Tibial artery (tissue), 4 donors: ENCODE data around the gene MRPS25.
"Not testable (repeated sequence)": the region's sequence is repeated elsewhere in the genome, so short reads cannot be mapped to it uniquely, and the experiment has no call there.

Experiments used
- DNase-seq, 2 donors: peaks; one replicate each; pipeline ENCODE4 v3.0.0-alpha.2; 2019
- H3K27ac ChIP-seq, 2 donors: fragments of 200-600 bp; sonication (generic) in 1 of 2; 1 replicate in 1 of 2; 2 replicates in 1 of 2; pipeline ENCODE4 v1.5.1; 2018 to 2019; ENCODE audit warnings: mild to moderate bottlenecking in 1 of 2
- H3K27me3 ChIP-seq, 2 donors: fragments of 200-600 bp; sonication (generic) in 1 of 2; one replicate each; pipeline versions ENCODE4 v1.5.1 to v1.6.0; 2016 to 2019
- H3K36me3 ChIP-seq, 3 donors: fragments of 200-600 bp; sonication (generic) in 2 of 3; one replicate each; pipeline ENCODE4 v1.5.1; 2016 to 2019; ENCODE audit warnings: mild to moderate bottlenecking in 2 of 3
- H3K4me1 ChIP-seq, 4 donors: fragments of 200-600 bp; sonication (generic) in 2 of 4; 1 replicate in 3 of 4; 2 replicates in 1 of 4; pipeline ENCODE4 v1.5.1; 2016 to 2019
- H3K4me3 ChIP-seq, 2 donors: fragments of 200-600 bp; sonication (generic) in 1 of 2; 1 replicate in 1 of 2; 2 replicates in 1 of 2; pipeline ENCODE4 v1.5.1; 2018 to 2019; ENCODE audit warnings: mild to moderate bottlenecking in 2 of 2
- H3K9me3 ChIP-seq, 3 donors: fragments of 200-600 bp; sonication (generic) in 1 of 3; one replicate each; pipeline ENCODE4 v1.5.1; 2016 to 2019
- intact Hi-C: fragments of 100-400 bp; cut with DNase I; formaldehyde crosslinking; loops from one replicate; pipeline ENCODE4 v1.15.0; 2023; ENCODE audit warnings: low total_unique reads
- TF ChIP-seq, protein P1 (sequence below), 2 experiments: fragments of 200-600 bp in 1 of 2; fragments of 450-650 bp in 1 of 2; IDR thresholded peaks; one replicate each; pipeline ENCODE4 v1.5.1; 2017 to 2019; ENCODE audit warnings: antibody characterized with exemption in 2 of 2, mild to moderate bottlenecking in 1 of 2, moderate library complexity in 1 of 2

Gene MRPS25

DNA sequence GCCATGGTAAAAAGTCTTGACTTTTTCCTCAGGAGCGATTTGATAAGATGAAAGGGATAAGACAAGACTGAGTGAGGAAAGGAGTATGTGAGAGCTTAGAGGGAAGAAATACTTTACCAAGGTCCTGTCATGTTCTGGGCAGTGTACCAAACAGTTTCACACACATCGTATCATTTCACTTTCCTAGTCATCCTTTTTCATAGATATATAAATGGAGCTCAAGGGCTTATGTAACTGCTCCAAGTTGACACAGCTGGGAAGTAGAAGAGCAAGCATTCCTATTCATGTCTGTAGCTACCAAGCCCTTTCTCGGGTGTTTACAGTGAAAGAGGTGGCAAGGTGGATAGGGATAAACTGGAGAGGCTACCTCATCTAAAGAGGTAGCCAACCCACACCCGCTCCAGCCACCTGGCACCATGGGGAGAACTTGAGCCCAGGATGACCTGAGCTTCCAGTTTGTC, 57.4 kb downstream of the MRPS25 start:
- peaks cover 29 to 64% (median 44%) of the 10 kb centered on the region in 3 donors for H3K36me3 ChIP-seq
- peaks cover 0 to 5% (median 0%) of the 10 kb centered on the region in 3 donors for H3K9me3 ChIP-seq
- no peak overlapping the region for H3K4me3 ChIP-seq
- intact Hi-C loops, result no loop called here
- DNase-seq, result no peak
- no peaks in the 10 kb centered on the region for H3K27me3 ChIP-seq
- H3K4me1 ChIP-seq, result no peaks in the 10 kb centered on the region
- TF ChIP-seq, protein P1, sequence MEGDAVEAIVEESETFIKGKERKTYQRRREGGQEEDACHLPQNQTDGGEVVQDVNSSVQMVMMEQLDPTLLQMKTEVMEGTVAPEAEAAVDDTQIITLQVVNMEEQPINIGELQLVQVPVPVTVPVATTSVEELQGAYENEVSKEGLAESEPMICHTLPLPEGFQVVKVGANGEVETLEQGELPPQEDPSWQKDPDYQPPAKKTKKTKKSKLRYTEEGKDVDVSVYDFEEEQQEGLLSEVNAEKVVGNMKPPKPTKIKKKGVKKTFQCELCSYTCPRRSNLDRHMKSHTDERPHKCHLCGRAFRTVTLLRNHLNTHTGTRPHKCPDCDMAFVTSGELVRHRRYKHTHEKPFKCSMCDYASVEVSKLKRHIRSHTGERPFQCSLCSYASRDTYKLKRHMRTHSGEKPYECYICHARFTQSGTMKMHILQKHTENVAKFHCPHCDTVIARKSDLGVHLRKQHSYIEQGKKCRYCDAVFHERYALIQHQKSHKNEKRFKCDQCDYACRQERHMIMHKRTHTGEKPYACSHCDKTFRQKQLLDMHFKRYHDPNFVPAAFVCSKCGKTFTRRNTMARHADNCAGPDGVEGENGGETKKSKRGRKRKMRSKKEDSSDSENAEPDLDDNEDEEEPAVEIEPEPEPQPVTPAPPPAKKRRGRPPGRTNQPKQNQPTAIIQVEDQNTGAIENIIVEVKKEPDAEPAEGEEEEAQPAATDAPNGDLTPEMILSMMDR (IDR thresholded peaks at IDR 0.05), result no peak
- H3K27ac ChIP-seq, result no peak overlapping the region

DNA sequence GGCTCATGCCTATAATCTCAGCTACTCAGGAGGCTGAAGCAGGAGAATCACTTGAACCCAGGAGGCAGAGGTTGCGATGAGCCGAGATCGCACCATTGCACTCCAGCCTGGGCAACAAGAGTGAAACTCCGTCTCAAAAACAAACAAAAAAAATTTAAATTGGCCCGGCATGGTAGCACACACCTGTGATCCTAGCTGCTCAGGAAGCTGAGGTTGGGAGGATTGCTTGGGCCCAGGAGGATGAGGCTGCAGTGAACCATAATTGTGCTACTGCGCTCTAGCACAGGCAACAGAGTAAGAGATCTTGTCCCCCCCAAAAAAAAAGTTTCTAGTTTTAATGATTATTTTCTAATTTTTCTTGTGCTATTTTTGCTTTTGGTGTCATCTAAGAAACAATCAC, 65.9 kb downstream of the MRPS25 start:
- H3K9me3 ChIP-seq, H3K4me3 ChIP-seq, intact Hi-C loops, H3K27ac ChIP-seq, H3K27me3 ChIP-seq, DNase-seq, H3K4me1 ChIP-seq: not testable (repeated sequence)
- H3K36me3 ChIP-seq, result peaks cover 4 to 10% (median 6%) of the 10 kb centered on the region in 3 donors
